ENCODE measurements around the gene TBC1D17. TPM values are rescaled to one million over a fixed set of nuclear protein-coding genes. Genes with fewer than 3 reads are reported as not detected.
A peak's percentile ranks its signal among the peaks of the same experiment; 100 is the strongest.

TBC1D17 gene
- total and polyA plus RNA-seq, 2 of the 13 experiments (the other 11 are each of a cell fraction or from before 2014, with no cell fraction given): 9.7 to 16.9 TPM

- TF ChIP-seq ZNF318 (CRISPR knock-in tag; IDR thresholded peaks at IDR 0.05) (no peak), ZNF850 (CRISPR knock-in tag; conservative IDR thresholded peaks at IDR 0.05) (no peak), ZNF550 (CRISPR knock-in tag; IDR thresholded peaks at IDR 0.05; ENCODE audit: borderline replicate concordance) (no peak), HOXA9 (CRISPR knock-in tag; IDR thresholded peaks at IDR 0.05; ENCODE audit: borderline replicate concordance) (no peak), KLF15 (CRISPR knock-in tag; IDR thresholded peaks at IDR 0.05; ENCODE audit: borderline replicate concordance) (no peak), ZNF256 (CRISPR knock-in tag; conservative IDR thresholded peaks at IDR 0.05) (no peak), IRX3 (CRISPR knock-in tag; IDR thresholded peaks at IDR 0.05; ENCODE audit: borderline replicate concordance, low read depth) (no peak), MAFK (conservative IDR thresholded peaks at IDR 0.05 in 1 of 2, IDR thresholded peaks at IDR 0.05 in 1 of 2; ENCODE audit: low read length in 2 of 2) (no peak; a peak in 1 of 4 replicates), ZNF513 (CRISPR knock-in tag; conservative IDR thresholded peaks at IDR 0.05) (no peak), ZBTB25 (CRISPR knock-in tag; IDR thresholded peaks at IDR 0.05) (peak; percentile 84), ZC3H4 (CRISPR knock-in tag; IDR thresholded peaks at IDR 0.05; ENCODE audit: borderline replicate concordance) (no peak; the same call in 1 of the 2 replicates)
Measured at GRCh38 chr19:49877020-49877878, at the start of gene TBC1D17, which contains the start of gene AKT1S1 (continued).
